Loucy (cell line): Measurements from ENCODE around the gene UPF1.

Source experiments
- EZH2phosphoT487 ChIP-seq: fragments of 200-600 bp; IDR thresholded peaks from 2 replicates; pipeline ENCODE4 v1.6.1; 2018; ENCODE audit warnings: antibody characterized with exemption, mild to moderate bottlenecking, moderate library complexity, borderline replicate concordance
- TF ChIP-seq, protein P1 (sequence below): fragments of 200-600 bp; sonication (generic); conservative IDR thresholded peaks from 2 replicates; pipeline ENCODE4 v1.5.1; 2014; ENCODE audit warnings: mild to moderate bottlenecking, antibody characterized with exemption, low read length

DNA sequence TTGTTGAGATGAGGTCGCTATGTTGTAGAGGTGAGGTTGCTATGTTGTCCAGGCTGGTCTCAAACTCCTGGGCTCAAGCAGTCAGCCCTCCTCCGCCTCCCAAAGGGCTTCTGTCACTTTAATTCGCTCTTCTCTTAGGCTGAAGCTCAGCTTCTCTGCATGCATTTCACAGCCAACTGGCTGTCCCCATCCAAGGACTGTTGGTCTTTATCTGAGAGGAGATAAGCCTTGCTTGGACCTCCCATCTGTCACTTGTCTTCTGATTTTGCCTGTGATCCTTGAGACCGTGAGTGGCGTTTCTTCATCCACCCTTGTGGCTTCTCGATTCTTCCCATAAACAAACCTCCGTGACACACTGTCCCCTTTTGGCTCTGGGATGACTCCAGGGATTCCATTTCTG is 39.8 kb downstream of the UPF1 start:
- TF ChIP-seq, protein P1, sequence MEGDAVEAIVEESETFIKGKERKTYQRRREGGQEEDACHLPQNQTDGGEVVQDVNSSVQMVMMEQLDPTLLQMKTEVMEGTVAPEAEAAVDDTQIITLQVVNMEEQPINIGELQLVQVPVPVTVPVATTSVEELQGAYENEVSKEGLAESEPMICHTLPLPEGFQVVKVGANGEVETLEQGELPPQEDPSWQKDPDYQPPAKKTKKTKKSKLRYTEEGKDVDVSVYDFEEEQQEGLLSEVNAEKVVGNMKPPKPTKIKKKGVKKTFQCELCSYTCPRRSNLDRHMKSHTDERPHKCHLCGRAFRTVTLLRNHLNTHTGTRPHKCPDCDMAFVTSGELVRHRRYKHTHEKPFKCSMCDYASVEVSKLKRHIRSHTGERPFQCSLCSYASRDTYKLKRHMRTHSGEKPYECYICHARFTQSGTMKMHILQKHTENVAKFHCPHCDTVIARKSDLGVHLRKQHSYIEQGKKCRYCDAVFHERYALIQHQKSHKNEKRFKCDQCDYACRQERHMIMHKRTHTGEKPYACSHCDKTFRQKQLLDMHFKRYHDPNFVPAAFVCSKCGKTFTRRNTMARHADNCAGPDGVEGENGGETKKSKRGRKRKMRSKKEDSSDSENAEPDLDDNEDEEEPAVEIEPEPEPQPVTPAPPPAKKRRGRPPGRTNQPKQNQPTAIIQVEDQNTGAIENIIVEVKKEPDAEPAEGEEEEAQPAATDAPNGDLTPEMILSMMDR, result no peak
- no peak for TF ChIP-seq EZH2phosphoT487
